ENCODE data around the gene ANO5. TPM values are rescaled to one million over a fixed set of nuclear protein-coding genes. Genes with fewer than 3 reads are reported as not detected.

Gene ANO5
- total and polyA plus RNA-seq, 2 of the 8 experiments (the other 6 are each of a cell fraction or from before 2014, with no cell fraction given): 2.6 to 5.0 TPM

GRCh38 chr11:22189660-22190059 is 3.2 kb upstream of the ANO5 start:
- Histone ChIP-seq H4K91ac (replicated peaks; ENCODE audit: insufficient read length, low read length) (no peak overlapping the region), H4K5ac (ENCODE audit: insufficient read length, low read depth, low read length) (no peak overlapping the region), H2AK5ac (ENCODE audit: low read depth, low read length) (no peak overlapping the region), H3K4me2 (ENCODE audit: insufficient read depth in 1 of 2, low read depth in 2 of 2, low read length in 2 of 2) (no peak overlapping the region), H3K4ac (replicated peaks; ENCODE audit: insufficient read length, low read depth, low read length) (no peak overlapping the region), H2AFZ (ENCODE audit: low read length) (no peak overlapping the region), H3K23me2 (ENCODE audit: low read depth, low read length) (peaks cover 9% of the 10 kb centered on the region), H2BK15ac (ENCODE audit: low read length) (no peak overlapping the region), H3K56ac (replicated peaks; ENCODE audit: insufficient read length, low read depth, low read length) (no peak overlapping the region), H3K27me3 (replicated peaks in 1 of 4; ENCODE audit: control insufficient read depth in 3 of 4, extremely low read depth in 1 of 4, insufficient read depth in 3 of 4, low read length in 3 of 4) (no peaks in the 10 kb centered on the region), H2BK5ac (ENCODE audit: low read depth, low read length) (no peak overlapping the region), H3K79me1 (ENCODE audit: low read depth, low read length) (no peaks in the 10 kb centered on the region), H3K27ac (ENCODE audit: low read depth, low read length) (no peak overlapping the region), H3K4me1 (replicated peaks in 1 of 4; ENCODE audit: control insufficient read depth in 3 of 4, insufficient read depth in 4 of 4, low read length in 3 of 4) (peaks cover 0 to 5% (median 2%) of the 10 kb centered on the region in 4 experiments; a peak in 2 of 7 replicates), H4K8ac (ENCODE audit: extremely low read depth, insufficient read depth, low read length) (no peak overlapping the region), H3K18ac (ENCODE audit: extremely low read depth, low read length) (no peak overlapping the region), H3K4me3 (ENCODE audit: extremely low read depth in 1 of 4, insufficient read depth in 2 of 4, low read depth in 3 of 4, low read length in 4 of 4) (no peak overlapping the region), H2BK12ac (ENCODE audit: low read depth, low read length) (no peak overlapping the region), H3K9ac (replicated peaks in 1 of 4; ENCODE audit: extremely low read depth in 1 of 4, low read depth in 3 of 4, low read length in 3 of 4) (no peak overlapping the region), H3K79me2 (ENCODE audit: control insufficient read depth in 1 of 2, insufficient read depth in 2 of 2, low read length in 2 of 2) (peaks cover 0 to 7% of the 10 kb centered on the region in 2 experiments; a peak in 2 of 4 replicates), H4K20me1 (replicated peaks in 1 of 2; ENCODE audit: control insufficient read depth in 1 of 2, insufficient read depth in 2 of 2, low read length in 2 of 2) (peaks cover 0 to 2% of the 10 kb centered on the region in 2 experiments), H3K23ac (ENCODE audit: insufficient read length) (no peak overlapping the region), H2BK20ac (ENCODE audit: low read length) (no peak overlapping the region), H3K14ac (ENCODE audit: insufficient read length) (no peak overlapping the region), H3K9me3 (ENCODE audit: insufficient read depth in 2 of 2, low read depth in 1 of 2, low read length in 1 of 2) (no peaks in the 10 kb centered on the region), H2BK120ac (replicated peaks; ENCODE audit: low read depth, low read length) (no peak overlapping the region), H3K36me3 (ENCODE audit: control insufficient read depth in 2 of 4, insufficient read depth in 4 of 4, low read length in 3 of 4) (no peaks in the 10 kb centered on the region)
- WGBS, 2 experiments (ENCODE audit: extremely low coverage in 1 of 2, insufficient coverage in 1 of 2, insufficient read length in 1 of 2, insufficient replicate concordance in 2 of 2, low coverage in 1 of 2, low lambda C conversion rate in 2 of 2, missing lambda C conversion rate in 1 of 2): 85% methylated on average over 2 of the region's 2 CpGs; no CpG with 5 or more reads in 1 of the 2 experiments
- FAIRE-seq (no peak), DNase-seq (ENCODE audit: low read depth in 1 of 2, low spot score in 2 of 2) (no peak)
- ChIA-PET POLR2A (ENCODE audit: partially characterized antibody) (interaction anchor here (0.7 kb wide), 1 partner anchor 380 kb away, joined by 3 read pairs; no protein-coding TSS in a partner anchor), CTCF (ENCODE audit: partially characterized antibody) (interaction anchor here (0.7 to 1.3 kb wide), 2 partner anchors 14 to 55 kb away, joined by 3 read pairs; no protein-coding TSS in a partner anchor)
- TF ChIP-seq CBX5 (IDR thresholded peaks at IDR 0.05; ENCODE audit: low read depth, low read length) (no peak), RAD21 (IDR thresholded peaks at IDR 0.05 in 1 of 2, conservative IDR thresholded peaks at IDR 0.05 in 1 of 2; ENCODE audit: low read depth in 2 of 2, low read length in 2 of 2) (no peak), SP2 (IDR thresholded peaks at IDR 0.05; ENCODE audit: low read length) (no peak), RNF2 (IDR thresholded peaks at IDR 0.05; ENCODE audit: borderline replicate concordance, low read depth, low read length, missing control alignments, poor library complexity, severe bottlenecking) (no peak), POU5F1 (IDR thresholded peaks at IDR 0.05; ENCODE audit: low read depth, low read length) (no peak), POLR2AphosphoS5 (IDR thresholded peaks at IDR 0.05; ENCODE audit: low read depth, low read length) (no peak), JUND (IDR thresholded peaks at IDR 0.05; ENCODE audit: low read length) (no peak), POLR2A (IDR thresholded peaks at IDR 0.05; ENCODE audit: control extremely low read depth in 1 of 2, low read depth in 2 of 2, low read length in 2 of 2) (no peak), SUZ12 (IDR thresholded peaks at IDR 0.05; ENCODE audit: low read length) (no peak), ZNF274 (IDR thresholded peaks at IDR 0.05; ENCODE audit: borderline replicate concordance, extremely low read depth, low read length) (no peak)
- TF ChIP-seq, protein P1, sequence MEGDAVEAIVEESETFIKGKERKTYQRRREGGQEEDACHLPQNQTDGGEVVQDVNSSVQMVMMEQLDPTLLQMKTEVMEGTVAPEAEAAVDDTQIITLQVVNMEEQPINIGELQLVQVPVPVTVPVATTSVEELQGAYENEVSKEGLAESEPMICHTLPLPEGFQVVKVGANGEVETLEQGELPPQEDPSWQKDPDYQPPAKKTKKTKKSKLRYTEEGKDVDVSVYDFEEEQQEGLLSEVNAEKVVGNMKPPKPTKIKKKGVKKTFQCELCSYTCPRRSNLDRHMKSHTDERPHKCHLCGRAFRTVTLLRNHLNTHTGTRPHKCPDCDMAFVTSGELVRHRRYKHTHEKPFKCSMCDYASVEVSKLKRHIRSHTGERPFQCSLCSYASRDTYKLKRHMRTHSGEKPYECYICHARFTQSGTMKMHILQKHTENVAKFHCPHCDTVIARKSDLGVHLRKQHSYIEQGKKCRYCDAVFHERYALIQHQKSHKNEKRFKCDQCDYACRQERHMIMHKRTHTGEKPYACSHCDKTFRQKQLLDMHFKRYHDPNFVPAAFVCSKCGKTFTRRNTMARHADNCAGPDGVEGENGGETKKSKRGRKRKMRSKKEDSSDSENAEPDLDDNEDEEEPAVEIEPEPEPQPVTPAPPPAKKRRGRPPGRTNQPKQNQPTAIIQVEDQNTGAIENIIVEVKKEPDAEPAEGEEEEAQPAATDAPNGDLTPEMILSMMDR (IDR thresholded peaks at IDR 0.05; ENCODE audit: control extremely low read depth in 1 of 3, insufficient read depth in 1 of 3, low read depth in 1 of 3, low read length in 3 of 3): no peak

Measured in H1 (cell line).